HG03060 (cell line): Measurements from ENCODE around the gene ACSL3.
A peak's percentile ranks its signal among the peaks of the same experiment; 100 is the strongest.

Experiments used
- ATAC-seq: cut with Tn5 transposase; IDR thresholded peaks from one replicate; pipeline ENCODE4 v1.9.1; 2021; ENCODE audit warnings: low read depth, moderate number of reproducible peaks; ENCODE audit not compliant: unreplicated experiment

Gene ACSL3

DNA sequence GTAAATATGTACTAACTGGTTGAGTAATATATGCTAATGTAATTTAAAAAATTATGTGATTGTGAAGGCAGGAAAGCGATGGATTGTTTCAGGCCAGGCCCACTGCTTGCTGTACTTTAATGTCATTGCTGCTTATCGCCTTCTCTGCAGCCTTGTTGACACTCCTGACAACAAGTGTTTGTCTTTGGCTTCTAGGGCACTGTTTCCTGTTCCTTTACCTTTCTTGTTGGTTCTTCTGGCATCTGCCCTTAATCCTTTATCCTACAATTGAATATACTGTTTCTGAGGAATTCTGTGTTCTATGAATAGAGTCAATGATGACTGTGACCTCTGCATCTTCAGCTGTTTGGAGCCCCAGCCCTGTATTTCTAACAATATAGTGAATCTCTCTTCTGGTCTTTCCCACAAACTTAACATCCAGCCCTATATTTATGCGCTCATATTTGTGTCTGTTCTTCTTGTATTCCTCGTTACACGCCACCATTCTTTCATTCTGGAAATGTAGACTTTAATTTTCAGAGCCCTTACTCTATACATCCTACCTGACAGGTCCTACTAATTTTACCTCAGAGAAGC lies 17.6 kb downstream of the ACSL3 start:
- no peak for ATAC-seq

DNA sequence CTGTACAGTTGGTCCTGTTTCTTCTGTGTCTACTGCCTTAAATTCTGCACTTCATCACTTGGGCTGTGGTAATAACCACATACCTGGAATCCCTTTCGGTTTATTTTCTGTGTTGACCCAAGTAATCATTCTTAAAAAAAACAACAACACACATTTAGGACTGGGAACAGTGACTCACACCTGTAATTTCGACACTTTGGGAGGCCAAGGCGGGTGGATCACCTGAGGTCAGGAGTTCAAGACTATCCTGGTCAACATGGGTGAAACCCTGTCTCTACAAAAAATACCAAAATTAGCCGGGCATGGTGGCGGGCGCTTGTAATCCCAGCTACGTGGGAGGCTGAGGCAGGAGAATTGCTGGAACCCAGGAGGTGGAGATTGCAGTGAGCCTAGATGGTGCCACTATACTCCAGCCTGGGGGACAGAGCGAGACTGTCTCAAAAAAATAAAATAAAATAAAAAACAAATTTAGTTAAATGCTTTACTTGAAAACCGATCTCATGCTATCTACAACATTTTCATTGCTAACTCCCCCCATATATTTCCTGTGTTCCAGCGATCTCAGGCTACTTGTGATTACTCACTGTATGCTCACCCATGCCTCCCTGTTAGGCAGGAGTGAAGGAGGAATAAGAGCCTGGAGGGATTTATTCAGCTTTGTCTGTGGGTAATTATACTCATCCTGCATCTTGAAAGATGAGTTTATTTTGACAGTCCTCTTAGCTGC lies 18.2 kb downstream of the ACSL3 start:
- no peak for ATAC-seq

DNA sequence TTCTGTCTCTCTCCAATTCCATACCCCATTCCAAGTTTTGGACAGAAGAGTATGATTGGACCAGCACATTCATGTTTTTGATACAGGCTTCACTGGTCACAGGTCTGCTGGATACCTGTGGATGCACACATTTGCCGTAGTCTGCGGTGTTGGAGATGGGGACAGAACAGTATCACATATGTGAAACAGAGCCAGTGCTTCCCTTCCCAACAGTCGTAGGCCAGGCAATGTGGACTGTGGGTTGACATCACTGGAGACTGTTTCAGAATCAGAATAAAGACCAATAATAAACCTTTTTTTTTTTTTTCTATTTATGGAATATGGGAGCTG lies 18.7 kb downstream of the ACSL3 start:
- ATAC-seq: no peak

DNA sequence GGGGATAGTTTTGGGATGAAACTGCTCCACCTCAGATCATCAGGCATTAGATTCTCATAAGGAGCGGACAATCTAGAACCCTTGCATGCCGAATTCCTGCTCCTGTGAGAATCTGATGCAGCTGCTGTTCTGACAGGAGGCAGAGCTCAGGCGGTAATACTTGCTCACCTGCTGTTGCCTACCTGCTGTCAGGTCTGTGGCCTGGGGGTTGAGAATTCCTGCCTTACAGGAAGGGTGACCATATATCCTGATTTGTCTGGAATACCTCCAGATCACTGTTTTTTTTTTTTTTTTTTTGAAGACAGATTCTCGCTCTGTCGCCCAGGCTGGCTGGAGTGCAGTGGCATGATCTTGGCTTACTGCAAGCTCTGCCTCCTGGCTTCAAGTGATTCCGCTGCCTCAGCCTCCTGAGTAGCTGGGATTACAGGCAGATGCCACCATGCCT lies 21.7 kb downstream of the ACSL3 start:
- ATAC-seq: no peak

DNA sequence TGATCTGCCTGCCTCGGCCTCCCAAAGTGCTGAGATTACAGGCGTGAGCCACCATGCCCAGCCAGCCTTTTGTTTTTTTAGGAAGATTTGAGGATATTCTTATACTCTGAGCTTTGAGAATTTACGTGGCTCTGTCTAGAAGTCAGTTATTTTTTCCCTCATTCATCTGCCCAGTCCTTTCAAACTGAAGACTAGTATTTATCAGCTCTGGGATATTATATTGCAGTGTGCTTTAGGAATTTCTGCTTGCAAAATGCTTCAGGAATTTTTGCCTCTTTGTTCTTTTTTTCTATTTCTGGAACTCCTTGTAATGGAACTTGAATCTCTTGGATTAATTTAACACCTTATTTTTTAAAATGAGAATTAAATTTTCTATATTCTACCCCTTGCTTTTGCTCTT lies 22.6 kb downstream of the ACSL3 start:
- ATAC-seq: no peak

DNA sequence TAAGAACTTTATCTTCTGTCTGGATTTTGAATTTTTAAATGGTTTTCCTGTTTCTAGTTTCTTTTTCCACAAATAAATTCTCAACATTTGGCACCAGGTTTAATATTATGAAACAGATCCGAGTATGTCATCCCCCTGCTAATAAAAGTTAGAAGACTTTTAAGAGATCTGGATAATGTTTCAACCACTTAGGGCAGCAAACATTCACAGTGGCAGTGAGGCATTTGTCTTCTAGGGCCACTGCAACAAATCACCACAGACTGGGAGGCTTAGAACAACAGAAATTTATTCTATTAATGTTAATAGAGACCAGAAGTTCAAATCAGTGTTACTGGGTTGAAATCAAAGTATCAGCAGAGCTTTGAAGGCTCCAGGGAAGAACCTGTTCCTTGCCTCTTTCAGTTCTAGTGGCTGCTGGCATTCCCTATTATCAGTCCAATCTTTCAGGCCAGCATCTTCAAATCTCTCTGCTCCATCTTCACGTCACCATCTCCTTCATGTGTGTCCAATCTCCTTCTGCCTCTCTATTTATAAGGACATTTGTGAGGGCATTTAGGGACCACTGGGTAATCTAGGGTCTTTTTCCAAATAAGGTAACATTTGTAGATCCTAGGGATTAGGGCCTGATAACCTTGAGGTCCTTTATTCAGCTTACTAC lies 23.4 kb downstream of the ACSL3 start:
- ATAC-seq: no peak

DNA sequence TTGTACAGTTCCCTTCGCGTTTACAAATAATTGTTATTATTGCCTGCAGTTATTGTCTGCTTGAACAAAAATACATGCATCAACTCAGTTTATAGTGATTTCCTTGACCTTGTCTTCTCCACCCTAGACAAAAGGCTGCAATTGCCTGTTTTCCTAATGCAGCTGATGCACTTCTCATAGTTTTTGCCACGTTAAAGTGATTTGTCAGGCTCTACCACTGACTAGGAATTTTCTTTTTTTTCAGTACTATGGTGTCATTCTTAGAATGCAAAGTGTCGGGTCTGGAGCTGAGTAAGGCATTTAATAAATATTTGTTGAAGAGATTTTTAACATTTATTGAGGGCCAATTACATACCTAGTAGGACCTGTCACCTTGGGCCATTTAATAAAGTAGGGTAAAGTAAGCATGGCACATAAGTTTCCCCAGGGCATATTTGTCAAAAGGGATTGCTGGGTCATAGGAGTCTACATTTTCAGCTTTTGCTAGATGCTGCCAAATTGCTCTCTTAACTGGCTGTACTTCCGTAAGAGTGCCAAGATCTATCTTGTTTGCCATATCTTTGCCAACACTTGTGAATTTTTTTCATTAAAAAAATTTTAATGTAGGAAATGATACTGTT lies 24.1 kb downstream of the ACSL3 start:
- ATAC-seq: no peak

DNA sequence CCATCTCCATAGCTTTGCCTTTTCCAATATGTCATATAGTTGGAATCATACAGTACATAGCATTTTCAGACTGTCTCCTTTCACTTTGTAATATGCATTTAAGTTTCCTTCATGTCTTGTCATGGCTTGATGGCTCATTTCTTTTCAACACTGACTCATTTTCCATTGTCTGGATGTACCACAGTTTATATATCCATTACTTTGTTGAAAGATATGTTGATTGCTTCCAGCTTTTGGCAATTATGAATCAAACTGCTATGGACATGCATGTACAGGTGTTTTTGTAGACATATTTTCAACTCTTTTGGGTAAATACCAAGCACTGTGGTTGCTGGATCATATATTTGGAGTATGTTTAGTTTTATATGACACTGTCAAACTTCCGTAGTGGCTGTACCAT lies 26.3 kb downstream of the ACSL3 start:
- no peak for ATAC-seq

DNA sequence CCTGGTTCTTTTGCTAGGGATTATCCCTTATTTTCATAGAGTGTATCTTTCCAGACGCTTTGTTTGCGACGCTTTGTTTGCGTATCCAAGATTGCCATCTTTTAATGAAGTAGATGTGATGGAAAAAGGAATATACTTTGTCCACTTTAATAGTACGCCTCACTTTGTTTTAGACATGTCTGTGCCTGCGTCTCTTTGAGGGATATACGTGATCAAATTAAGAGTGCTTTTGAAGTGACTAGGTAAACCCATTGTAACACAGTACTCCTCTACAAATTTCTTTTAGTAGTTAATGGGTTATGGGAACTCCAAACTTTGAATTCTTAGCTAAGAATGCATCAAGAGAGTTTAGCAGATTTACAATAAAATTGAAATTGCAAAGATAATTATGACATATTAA lies 27.9 kb downstream of the ACSL3 start:
- ATAC-seq: no peak

DNA sequence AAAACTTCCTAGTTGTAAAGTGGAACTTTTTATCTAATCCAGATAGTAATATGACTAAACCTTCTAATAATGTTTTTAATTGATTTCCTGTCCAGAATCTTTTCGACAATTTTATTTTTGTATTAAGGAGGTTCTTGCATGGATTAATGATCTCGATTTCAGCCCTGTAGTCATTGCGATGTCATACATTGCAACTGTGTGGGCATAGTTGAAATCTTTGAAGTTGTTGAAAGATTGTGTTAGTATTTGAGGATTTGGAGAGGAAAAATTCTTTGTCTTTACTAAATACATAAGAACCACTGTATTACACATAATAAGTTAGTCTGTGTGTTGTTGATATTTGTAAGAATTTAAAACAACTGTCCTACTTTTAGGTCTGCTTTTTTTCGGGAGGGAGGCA lies 31.1 kb downstream of the ACSL3 start:
- ATAC-seq: no peak

DNA sequence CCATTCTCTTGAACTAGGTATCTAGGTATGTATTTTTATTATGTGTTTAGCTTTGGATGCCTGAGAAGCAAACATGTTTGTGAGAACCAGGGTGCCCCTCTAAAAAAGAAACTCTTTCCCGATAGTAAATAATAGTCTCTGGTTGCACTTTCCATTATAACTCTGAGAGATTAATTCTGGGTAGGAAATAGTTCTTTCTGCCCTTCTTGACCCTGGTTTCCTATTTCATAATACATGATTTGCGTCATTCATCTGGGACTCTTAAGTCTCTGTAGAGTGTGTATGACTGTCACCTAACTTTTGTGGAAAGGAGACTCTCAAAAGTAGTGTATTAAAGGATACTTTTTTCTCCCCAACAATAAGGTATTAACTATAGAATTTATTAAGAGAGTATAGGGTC lies 31.5 kb downstream of the ACSL3 start:
- ATAC-seq: no peak

DNA sequence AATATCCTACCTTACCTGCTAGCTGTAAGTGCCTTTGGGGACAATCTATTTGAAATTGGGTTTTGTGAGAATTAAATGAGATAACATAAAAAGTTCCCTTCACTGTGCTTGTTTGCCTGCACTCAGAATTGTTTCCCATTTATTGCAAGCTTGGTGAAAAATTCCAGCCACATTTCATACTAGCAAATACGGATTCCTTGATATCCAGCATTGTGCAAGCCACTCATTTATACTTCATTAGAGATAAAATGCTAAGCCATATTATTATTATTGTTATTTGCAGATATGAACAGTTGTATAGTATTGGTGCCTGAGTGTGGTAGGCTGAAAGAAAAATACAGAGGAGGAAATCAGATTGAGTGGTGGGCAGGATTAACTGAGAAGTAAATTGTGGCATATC lies 31.9 kb downstream of the ACSL3 start:
- ATAC-seq: no peak

DNA sequence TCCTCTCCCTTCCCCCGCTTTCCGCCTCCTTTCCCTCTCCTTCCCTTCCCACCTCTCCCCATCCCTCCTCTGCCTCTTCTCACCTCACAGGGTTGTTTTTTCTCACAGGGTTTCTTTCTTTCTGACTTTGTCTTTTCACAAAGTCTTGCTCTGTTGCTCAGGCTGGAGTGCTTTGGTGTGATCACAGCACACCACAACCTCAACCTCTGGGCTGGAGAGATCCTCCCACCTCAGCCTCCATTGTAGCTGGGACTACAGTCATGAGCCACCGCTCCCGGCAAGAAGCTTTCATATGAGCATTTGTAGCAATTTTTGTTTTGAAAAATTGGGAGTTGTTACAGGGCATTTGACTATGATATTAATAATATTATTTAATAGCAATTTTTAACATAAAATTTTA lies 32.9 kb downstream of the ACSL3 start:
- ATAC-seq: no peak

DNA sequence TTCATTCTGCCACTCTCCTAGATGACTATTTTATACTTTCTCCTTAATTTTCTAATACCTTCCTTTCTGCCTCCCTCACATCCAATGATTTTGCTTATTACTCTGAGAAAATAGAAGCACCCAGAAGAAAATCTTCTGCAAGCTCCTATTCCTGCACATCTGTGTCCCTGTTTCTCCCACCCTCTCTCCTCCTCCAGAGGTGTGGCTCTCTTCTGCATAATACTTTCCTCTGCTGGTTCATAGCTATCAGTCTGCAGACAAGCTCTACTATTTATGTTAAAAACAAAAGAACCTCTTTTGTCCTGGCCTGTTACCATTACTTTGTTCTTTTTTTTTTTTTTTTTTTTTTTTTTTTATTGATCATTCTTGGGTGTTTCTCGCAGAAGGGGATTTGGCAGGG lies 34.3 kb downstream of the ACSL3 start:
- no peak for ATAC-seq

DNA sequence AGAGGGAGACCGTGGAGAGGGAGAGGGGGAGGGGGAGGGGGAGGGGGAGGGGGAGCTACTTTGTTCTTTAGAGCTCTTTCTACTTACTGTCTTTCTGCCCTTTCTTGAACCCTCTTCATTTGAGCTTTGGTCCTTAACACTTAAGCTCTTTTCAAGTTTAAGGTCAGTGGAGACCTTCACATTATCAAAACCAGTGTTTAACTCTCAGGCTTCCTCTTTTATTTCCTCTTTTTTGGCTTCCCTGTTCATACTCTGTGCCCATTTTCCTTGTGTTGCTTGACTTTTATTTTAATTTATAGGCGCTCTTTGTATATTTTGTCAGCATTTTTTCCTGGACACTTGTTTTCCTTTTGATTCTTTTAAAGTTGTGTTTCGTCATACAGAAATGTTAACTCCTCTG lies 37.1 kb downstream of the ACSL3 start:
- ATAC-seq: no peak

DNA sequence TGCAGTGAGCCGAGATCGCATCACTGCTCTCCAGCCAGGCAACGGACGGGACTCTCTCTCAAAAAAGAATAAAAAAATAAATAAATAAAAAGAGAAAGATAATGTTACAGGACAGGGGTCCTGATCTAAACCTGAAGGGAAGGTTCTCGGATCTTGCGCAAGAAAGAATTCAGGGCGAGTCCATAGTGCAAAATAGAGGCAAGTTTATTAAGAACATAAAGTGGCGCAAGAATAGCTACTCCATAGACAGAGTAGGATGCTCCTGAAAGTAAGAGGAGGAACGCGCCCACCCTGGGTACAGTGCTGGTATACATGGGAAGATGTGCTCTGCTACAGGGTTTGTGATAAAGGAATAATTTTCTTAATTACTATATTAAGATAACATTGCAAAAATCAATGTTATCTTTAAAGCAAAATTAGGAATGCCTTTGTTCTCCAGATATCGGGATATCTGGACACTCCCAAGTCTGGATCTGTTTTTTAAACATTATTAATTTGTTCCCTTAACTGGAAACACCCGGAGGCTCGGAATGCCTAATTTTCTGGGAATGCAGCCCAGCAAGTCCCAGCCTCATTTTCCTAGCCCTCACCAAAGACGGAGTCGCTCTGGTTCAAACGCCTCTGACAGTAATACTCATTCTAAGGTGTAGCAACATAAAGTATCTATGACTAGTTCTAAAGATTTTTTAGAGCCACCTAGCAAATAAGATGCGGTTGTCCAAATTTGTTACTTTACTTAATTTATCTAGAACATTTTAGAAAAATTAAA lies 38.8 kb downstream of the ACSL3 start:
- no peak for ATAC-seq

DNA sequence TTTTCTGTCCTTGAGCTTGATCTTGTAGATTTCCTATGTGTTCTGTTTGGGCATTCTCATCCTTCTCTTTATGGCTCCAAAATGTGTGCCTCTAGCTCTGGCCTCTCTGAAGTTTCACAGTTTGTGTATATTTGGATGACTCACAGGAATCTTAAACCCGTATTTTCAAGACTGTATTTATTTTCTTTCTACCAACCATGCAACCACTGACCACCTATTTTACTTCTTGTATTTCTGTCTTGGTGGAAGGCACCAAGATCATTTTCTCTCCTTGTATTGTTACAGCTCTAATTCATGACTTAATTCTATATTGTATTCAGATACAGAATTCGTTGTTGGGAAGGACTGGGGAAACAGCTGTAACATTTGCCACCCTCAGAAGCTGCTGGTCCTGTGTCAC lies 39.5 kb downstream of the ACSL3 start:
- ATAC-seq: no peak

DNA sequence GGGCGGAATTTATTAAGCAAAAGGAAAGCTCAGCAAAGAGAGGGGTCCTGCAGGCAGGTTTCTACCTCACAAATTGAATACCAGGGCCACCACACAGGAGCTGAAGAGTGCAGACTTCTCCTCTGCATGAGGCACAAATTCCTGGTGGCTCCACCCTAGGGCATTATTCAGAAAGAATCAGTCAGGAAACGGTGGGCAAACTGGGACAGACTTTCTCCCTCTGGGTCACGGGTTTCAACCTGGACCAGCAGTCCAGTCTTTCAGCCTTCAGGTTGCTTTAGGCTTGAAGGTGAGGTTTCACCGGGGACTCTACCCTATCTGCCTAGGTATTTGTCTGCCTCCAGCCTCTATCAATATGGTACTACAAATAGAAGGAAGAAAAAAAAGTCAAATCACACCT lies 41.8 kb downstream of the ACSL3 start:
- no peak for ATAC-seq

DNA sequence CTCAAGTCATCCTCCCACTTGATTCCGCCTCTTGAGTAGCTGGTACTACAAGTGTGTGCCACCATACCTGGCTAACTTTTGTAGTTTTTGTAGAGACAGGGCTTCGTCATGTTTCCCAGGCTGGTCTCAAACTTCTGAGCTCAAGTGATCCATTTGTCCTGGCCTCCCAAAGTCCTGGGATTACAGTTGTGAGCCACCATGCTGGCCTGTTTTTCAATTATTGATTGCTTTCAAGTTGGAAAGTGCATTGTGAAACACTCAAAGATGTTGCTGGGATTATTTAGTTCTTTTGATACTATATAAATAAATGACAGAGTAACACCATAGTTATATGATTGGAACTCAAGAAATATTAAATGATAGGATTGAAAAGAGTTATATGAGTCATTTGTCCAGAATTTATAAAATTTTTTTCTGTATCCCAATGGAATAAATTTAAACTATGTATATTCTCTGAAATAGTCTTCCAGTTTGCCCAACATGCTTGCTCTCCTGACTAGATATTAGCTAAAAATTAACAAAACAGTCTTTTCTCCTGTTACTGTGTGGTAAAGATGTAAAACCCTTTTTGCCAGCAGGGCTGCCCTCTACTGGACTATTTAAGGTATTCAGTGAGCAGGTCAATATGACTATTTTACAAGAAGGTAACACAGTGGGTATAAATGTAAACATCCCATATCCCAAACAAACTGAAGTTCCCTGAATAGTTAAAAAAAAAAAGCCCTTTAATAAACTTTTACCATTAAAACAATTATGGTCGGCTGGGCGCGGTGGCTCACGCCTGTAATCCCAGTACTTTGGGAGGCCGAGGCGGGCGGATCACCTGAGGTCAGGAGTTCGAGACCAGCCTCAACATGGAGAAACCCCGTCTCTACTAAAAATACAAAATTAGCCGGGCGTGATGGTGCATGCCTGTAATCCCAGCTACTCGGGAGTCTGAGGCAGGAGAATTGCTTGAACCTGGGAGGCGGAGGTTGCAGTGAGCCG lies 42.7 kb downstream of the ACSL3 start:
- peak; percentile 79 for ATAC-seq
